Mesenchymal stem cell (in vitro differentiated cells and primary cell): ENCODE data around the gene ARHGEF7.

ENCODE experiments used
- DNase-seq: peaks from one replicate; pipeline ENCODE4 v3.0.0-alpha.2; 2013
- H2AFZ ChIP-seq: one replicate; pipeline ENCODE4 v1.6.1; 2013; ENCODE audit warnings: low read depth, mild to moderate bottlenecking, control low read depth, inconsistent platforms, low read length, moderate library complexity
- H2AK5ac ChIP-seq: 2 replicates; pipeline ENCODE4 v1.6.1; 2013; ENCODE audit warnings: low read length, moderate library complexity, mild to moderate bottlenecking, inconsistent platforms; ENCODE audit not compliant: severe bottlenecking
- H2BK120ac ChIP-seq: one replicate; pipeline ENCODE4 v1.6.1; 2013; ENCODE audit warnings: low read depth, mild to moderate bottlenecking, inconsistent platforms, low read length, moderate library complexity
- H2BK12ac ChIP-seq, 2 experiments: one replicate each; pipeline ENCODE4 v1.6.1; 2013; ENCODE audit warnings: inconsistent platforms in 2 of 2, low read length in 2 of 2, mild to moderate bottlenecking in 2 of 2, moderate library complexity in 2 of 2, control low read depth in 1 of 2
- H2BK15ac ChIP-seq: one replicate; pipeline ENCODE4 v1.6.1; 2013; ENCODE audit warnings: mild to moderate bottlenecking, low read depth, inconsistent platforms; ENCODE audit not compliant: poor library complexity, severe bottlenecking
- H2BK5ac ChIP-seq: 2 replicates; pipeline ENCODE4 v1.6.1; 2013; ENCODE audit warnings: low read depth, mild to moderate bottlenecking, low read length, control low read depth, inconsistent platforms; ENCODE audit not compliant: poor library complexity, severe bottlenecking
- H3K14ac ChIP-seq, 2 experiments: one replicate each; pipeline ENCODE4 v1.6.1; 2013; ENCODE audit warnings: inconsistent platforms in 2 of 2, low read length in 2 of 2, control low read depth in 1 of 2, mild to moderate bottlenecking in 1 of 2, moderate library complexity in 1 of 2
- H3K18ac ChIP-seq, 2 experiments: one replicate each; pipeline ENCODE4 v1.6.1; 2013; ENCODE audit warnings: inconsistent platforms in 2 of 2, low read length in 2 of 2, control low read depth in 1 of 2, low read depth in 1 of 2, mild to moderate bottlenecking in 1 of 2
- H3K23ac ChIP-seq, 2 experiments: one replicate each; pipeline ENCODE4 v1.6.1; 2013; ENCODE audit warnings: inconsistent platforms in 2 of 2, low read length in 2 of 2, mild to moderate bottlenecking in 2 of 2, moderate library complexity in 2 of 2, control low read depth in 1 of 2
- H3K27ac ChIP-seq: 2 replicates; pipeline ENCODE4 v1.5.1; 2013; ENCODE audit warnings: mild to moderate bottlenecking, moderate library complexity, low read length, control low read depth, inconsistent platforms; ENCODE audit not compliant: poor library complexity, severe bottlenecking
- H3K27me3 ChIP-seq, 2 experiments: 2 replicates each; pipeline versions ENCODE4 v1.6.1 to v1.7.0; 2013; ENCODE audit warnings: low read length in 2 of 2, mild to moderate bottlenecking in 2 of 2, moderate library complexity in 2 of 2, control low read depth in 1 of 2, inconsistent platforms in 1 of 2; ENCODE audit not compliant: control insufficient read depth in 1 of 2, insufficient read depth in 1 of 2
- H3K36me3 ChIP-seq, 2 experiments: 2 replicates each; pipeline versions ENCODE4 v1.6.1 to v1.7.0; 2013; ENCODE audit warnings: low read length in 2 of 2, control low read depth in 1 of 2, inconsistent platforms in 1 of 2, low read depth in 1 of 2, mild to moderate bottlenecking in 1 of 2; ENCODE audit not compliant: insufficient read depth in 2 of 2, control insufficient read depth in 1 of 2
- H3K4ac ChIP-seq, 2 experiments: one replicate each; pipeline ENCODE4 v1.6.1; 2013; ENCODE audit warnings: inconsistent platforms in 2 of 2, low read length in 2 of 2, mild to moderate bottlenecking in 2 of 2, moderate library complexity in 2 of 2, control low read depth in 1 of 2, low read depth in 1 of 2
- H3K4me1 ChIP-seq: 2 replicates; pipeline ENCODE4 v1.6.1; 2013; ENCODE audit warnings: low read depth, low read length, control low read depth; ENCODE audit not compliant: control insufficient read depth, insufficient read depth
- H3K4me2 ChIP-seq: 2 replicates; pipeline ENCODE4 v1.6.1; 2013; ENCODE audit warnings: low read length, mild to moderate bottlenecking, inconsistent platforms; ENCODE audit not compliant: poor library complexity, severe bottlenecking
- H3K4me3 ChIP-seq, 2 experiments: 2 replicates each; pipeline versions ENCODE4 v1.5.1 to v1.7.0; 2013; ENCODE audit warnings: low read length in 2 of 2, mild to moderate bottlenecking in 2 of 2, control low read depth in 1 of 2, low read depth in 1 of 2; ENCODE audit not compliant: insufficient read depth in 1 of 2
- H3K79me1 ChIP-seq: replicated peaks from 2 replicates; pipeline ENCODE4 v1.6.1; 2013; ENCODE audit warnings: mild to moderate bottlenecking, control low read depth, low read length, inconsistent platforms; ENCODE audit not compliant: poor library complexity, severe bottlenecking
- H3K9ac ChIP-seq: 2 replicates; pipeline ENCODE4 v1.7.0; 2013; ENCODE audit warnings: mild to moderate bottlenecking, low read length, moderate library complexity
- H3K9me3 ChIP-seq: 2 replicates; pipeline ENCODE4 v1.7.0; 2013; ENCODE audit warnings: mild to moderate bottlenecking, low read length; ENCODE audit not compliant: control insufficient read depth
- H4K8ac ChIP-seq: one replicate; pipeline ENCODE4 v1.6.1; 2013; ENCODE audit warnings: inconsistent platforms, mild to moderate bottlenecking, low read length, moderate library complexity
- H4K91ac ChIP-seq: one replicate; pipeline ENCODE4 v1.6.1; 2013; ENCODE audit warnings: mild to moderate bottlenecking, low read length, inconsistent platforms
- WGBS: methylation state at CpG from one replicate; pipeline ENCODE4 v1.1.7; 2013; ENCODE audit warnings: mixed read lengths; 5-methylcytosine and 5-hydroxymethylcytosine counted together

The ARHGEF7 gene

DNA sequence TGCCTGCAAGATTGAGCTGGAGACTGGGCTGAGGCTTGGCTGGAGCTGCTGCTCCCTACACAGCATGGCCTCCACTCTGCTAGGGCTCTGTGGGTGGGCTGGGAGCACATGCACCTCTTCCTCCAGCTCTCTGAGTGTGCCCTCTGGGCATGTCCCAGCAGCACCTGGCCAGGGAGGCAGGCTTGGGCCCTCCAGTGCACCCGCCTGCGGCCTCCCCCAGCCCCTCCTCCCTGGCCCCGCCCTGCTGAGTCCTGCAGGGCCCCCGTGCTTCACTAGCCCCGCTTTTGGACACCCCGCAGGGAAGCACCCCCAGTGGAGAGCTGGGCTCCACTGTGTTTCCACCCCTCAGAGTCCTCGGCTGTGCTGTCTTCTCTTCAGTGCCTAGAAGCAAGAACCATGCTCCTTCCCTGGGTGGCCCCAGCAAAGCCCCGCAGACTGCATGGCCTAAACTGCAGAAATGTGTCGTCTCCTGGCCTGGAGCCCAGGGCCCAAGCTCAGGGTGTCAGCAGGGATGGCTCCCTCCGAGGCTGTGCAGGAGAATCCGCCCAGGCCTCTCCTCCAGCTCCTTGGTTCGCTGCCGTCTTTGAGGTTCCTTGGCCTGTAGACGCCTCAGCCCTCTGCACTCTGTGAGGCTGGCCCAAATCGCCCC lies 200.4 kb downstream of the ARHGEF7 start:
- Histone ChIP-seq H3K18ac (no peak overlapping the region), H3K4ac (no peak overlapping the region), H3K27ac (no peak overlapping the region), H4K8ac (no peak overlapping the region), H2AK5ac (no peak overlapping the region), H3K79me1 (peaks cover 12% of the 10 kb centered on the region), H3K9ac (no peak overlapping the region), H3K4me2 (no peak overlapping the region), H2BK15ac (peak overlapping the region; percentile 46), H4K91ac (no peak overlapping the region), H2BK5ac (no peak overlapping the region), H2BK12ac (no peak overlapping the region), H3K4me1 (peaks cover 4% of the 10 kb centered on the region), H3K27me3 (no peaks in the 10 kb centered on the region), H3K23ac (no peak overlapping the region), H2BK120ac (no peak overlapping the region), H3K9me3 (peaks cover 7% of the 10 kb centered on the region), H3K36me3 (peaks cover 11 to 36% of the 10 kb centered on the region in 2 experiments), H3K4me3 (no peak overlapping the region), H3K14ac (no peak overlapping the region), H2AFZ (no peak overlapping the region)
- no peak for DNase-seq
- 92% methylated on average over 15 of the region's 15 CpGs for WGBS

DNA sequence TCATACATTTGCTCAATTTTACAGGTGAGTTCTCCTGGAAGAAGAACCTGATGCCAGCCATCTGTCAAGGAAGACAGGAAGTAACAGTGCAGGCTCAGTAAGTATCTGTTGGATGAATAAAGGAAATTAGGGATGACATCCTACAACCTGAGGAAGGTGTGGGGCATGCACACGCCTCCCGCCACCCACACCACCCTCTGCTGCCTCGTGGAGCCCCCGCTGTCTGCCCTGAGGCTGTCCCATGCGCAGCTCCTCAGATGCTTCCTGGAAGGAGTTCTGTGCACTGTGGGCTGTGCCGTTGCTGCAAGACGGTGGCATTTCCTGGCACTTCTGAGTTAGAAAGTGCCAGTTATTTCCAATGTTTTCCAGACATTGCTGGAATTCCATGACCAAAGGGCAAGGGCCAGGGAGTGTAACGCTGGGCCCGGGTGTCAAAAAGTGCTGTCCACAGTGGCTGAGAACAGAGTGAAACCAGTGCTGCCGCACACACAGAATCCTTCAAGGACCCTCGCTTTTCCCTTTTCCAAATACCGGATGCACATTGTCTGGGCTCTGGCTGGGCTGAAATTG lies 201.1 kb downstream of the ARHGEF7 start:
- WGBS: 87% methylated on average over 11 of the region's 12 CpGs
- DNase-seq: no peak
- no peak overlapping the region for H3K18ac ChIP-seq

DNA sequence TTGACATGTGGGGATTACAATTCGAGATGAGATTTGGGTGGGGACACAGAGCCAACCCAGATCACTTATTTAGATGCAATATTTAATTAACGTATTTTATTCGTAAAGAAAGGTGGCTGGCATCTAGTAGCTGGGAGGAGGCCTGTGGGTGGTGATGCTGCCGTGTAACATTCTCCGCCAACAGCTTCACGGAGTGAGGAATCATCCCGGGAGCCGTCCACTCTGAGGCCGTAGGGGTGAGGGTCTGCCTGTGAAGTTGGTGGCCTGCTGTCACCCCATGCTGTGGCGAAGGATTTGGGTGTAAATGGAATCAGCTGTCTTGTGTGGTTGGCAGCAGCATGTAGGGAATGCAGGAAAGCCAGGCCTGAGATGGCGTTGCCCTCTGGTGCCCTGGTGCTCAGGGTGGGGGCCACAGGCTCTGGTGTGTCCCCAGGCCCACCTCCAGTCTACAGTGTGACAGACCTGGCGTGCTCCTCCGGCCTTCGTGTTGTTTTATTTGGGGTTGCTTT lies 202.0 kb downstream of the ARHGEF7 start:
- H4K8ac ChIP-seq: no peak overlapping the region
- no peak overlapping the region for H4K91ac ChIP-seq
- H3K9me3 ChIP-seq: peaks cover 3% of the 10 kb centered on the region
- H3K4me3 ChIP-seq: no peak overlapping the region
- no peaks in the 10 kb centered on the region for H3K79me1 ChIP-seq
- no peak overlapping the region for H3K23ac ChIP-seq
- H3K4ac ChIP-seq: no peak overlapping the region
- H3K4me1 ChIP-seq: peaks cover 4% of the 10 kb centered on the region
- H2BK120ac ChIP-seq: no peak overlapping the region
- H2BK15ac ChIP-seq: no peak overlapping the region
- H3K14ac ChIP-seq: no peak overlapping the region
- 95% methylated on average over 13 of the region's 14 CpGs for WGBS
- peaks cover 11 to 30% of the 10 kb centered on the region in 2 experiments for H3K36me3 ChIP-seq
- H2AK5ac ChIP-seq: no peak overlapping the region
- no peak overlapping the region for H3K9ac ChIP-seq
- no peak overlapping the region for H3K18ac ChIP-seq
- H2BK12ac ChIP-seq: no peak overlapping the region
- no peak overlapping the region for H2AFZ ChIP-seq
- H2BK5ac ChIP-seq: no peak overlapping the region
- no peak overlapping the region for H3K4me2 ChIP-seq
- no peaks in the 10 kb centered on the region for H3K27me3 ChIP-seq
- no peak overlapping the region for H3K27ac ChIP-seq
- DNase-seq: no peak

More for the DNA sequence above, 201.1 kb downstream of the ARHGEF7 start:
- H3K4me1 ChIP-seq: peaks cover 4% of the 10 kb centered on the region
- H2BK12ac ChIP-seq: no peak overlapping the region
- H3K9me3 ChIP-seq: peaks cover 3% of the 10 kb centered on the region
- H3K27me3 ChIP-seq: no peaks in the 10 kb centered on the region
- H3K9ac ChIP-seq: no peak overlapping the region
- no peak overlapping the region for H2AK5ac ChIP-seq
- no peak overlapping the region for H2AFZ ChIP-seq
- no peak overlapping the region for H3K23ac ChIP-seq
- H3K14ac ChIP-seq: no peak overlapping the region
- no peak overlapping the region for H2BK15ac ChIP-seq
- no peak overlapping the region for H3K27ac ChIP-seq
- peaks cover 11 to 36% of the 10 kb centered on the region in 2 experiments for H3K36me3 ChIP-seq
- no peak overlapping the region for H3K4me2 ChIP-seq
- H4K8ac ChIP-seq: no peak overlapping the region
- peaks cover 5% of the 10 kb centered on the region for H3K79me1 ChIP-seq
- H2BK120ac ChIP-seq: no peak overlapping the region
- H3K4me3 ChIP-seq: no peak overlapping the region
- H3K4ac ChIP-seq: no peak overlapping the region
- H4K91ac ChIP-seq: no peak overlapping the region
- H2BK5ac ChIP-seq: no peak overlapping the region

DNA sequence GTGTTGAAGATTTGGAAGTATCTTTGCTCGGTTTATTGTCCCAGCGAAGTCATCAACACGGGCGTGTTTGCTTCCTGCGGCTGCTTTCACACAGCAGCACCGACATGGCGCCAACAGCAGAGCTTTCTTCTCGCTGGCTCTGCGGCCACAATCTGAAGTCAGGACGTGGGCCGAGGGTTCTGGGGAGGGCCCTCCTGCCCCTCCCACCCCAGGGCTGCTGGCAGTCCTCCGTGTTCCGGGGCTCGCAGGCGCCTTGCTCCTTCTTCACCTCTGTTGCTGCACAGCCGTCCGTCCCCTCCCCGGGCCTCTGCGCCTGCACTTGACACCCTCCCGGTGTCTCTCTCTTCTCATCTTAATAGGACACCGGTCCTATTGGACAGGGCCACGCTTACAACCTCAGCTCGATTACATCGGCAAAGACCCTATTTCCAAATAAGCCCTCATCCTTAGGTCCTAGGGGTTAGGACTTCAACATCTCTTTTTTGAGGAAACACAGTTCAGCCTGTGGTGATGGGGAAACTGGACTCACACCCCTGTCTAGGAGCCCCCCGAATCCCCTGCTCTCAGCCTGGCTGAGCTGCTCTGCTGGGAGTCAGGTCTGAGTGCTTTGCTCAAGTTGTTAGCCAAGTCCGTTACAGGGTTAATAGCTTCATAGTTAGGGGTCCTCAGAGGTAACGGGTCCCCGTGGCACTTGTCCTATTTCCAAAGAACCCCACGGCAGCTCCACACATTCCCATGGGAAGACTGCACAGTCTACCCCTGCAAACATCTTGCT lies 202.6 kb downstream of the ARHGEF7 start:
- H2AFZ ChIP-seq: no peak overlapping the region
- H3K14ac ChIP-seq: no peak overlapping the region
- H3K9me3 ChIP-seq: peaks cover 3% of the 10 kb centered on the region
- peaks cover 4 to 26% of the 10 kb centered on the region in 2 experiments for H3K36me3 ChIP-seq
- H3K18ac ChIP-seq: no peak overlapping the region
- H3K23ac ChIP-seq: no peak overlapping the region
- H3K4me1 ChIP-seq: peaks cover 4% of the 10 kb centered on the region
- no peak overlapping the region for H3K27ac ChIP-seq
- no peak overlapping the region for H2BK12ac ChIP-seq
- no peak overlapping the region for H4K91ac ChIP-seq
- H2BK5ac ChIP-seq: no peak overlapping the region
- no peak overlapping the region for H3K9ac ChIP-seq
- no peak overlapping the region for H2BK120ac ChIP-seq
- no peak overlapping the region for H4K8ac ChIP-seq
- H2BK15ac ChIP-seq: no peak overlapping the region
- peaks cover 0 to 2% of the 10 kb centered on the region in 2 experiments for H3K27me3 ChIP-seq
- H2AK5ac ChIP-seq: no peak overlapping the region
- H3K4me3 ChIP-seq: no peak overlapping the region
- H3K79me1 ChIP-seq: no peaks in the 10 kb centered on the region
- WGBS: 95% methylated on average over 29 of the region's 29 CpGs
- DNase-seq: no peak
- H3K4me2 ChIP-seq: no peak overlapping the region
- no peak overlapping the region for H3K4ac ChIP-seq
